Karpas-422 (cell line): ENCODE measurements around the gene CCDC91. TPM values are rescaled to one million over a fixed set of nuclear protein-coding genes. Genes with fewer than 3 reads are reported as not detected.

ENCODE experiments used
- DNase-seq: peaks from one replicate; pipeline ENCODE4 v3.0.0-alpha.2; 2015
- H2AFZ ChIP-seq: fragments of 200-600 bp; sonication (generic); 2 replicates; pipeline ENCODE4 v1.6.1; 2014; ENCODE audit warnings: antibody characterized with exemption, low read length, mixed read lengths
- H3K27ac ChIP-seq: fragments of 200-600 bp; sonication (generic); 2 replicates; pipeline ENCODE4 v1.5.1; 2014; ENCODE audit warnings: mild to moderate bottlenecking, low read length, moderate library complexity
- H3K27me3 ChIP-seq: fragments of 200-600 bp; sonication (generic); 2 replicates; pipeline ENCODE4 v1.6.1; 2014; ENCODE audit warnings: low read length, mixed read lengths
- H3K36me3 ChIP-seq: fragments of 200-600 bp; sonication (generic); 2 replicates; pipeline ENCODE4 v1.6.1; 2014; ENCODE audit warnings: low read length, mixed read lengths; ENCODE audit not compliant: insufficient read depth
- H3K4me1 ChIP-seq: fragments of 200-600 bp; sonication (generic); 2 replicates; pipeline ENCODE4 v1.6.1; 2014; ENCODE audit warnings: mild to moderate bottlenecking, low read length, mixed read lengths
- H3K4me2 ChIP-seq: fragments of 200-600 bp; sonication (generic); 2 replicates; pipeline ENCODE4 v1.6.1; 2014; ENCODE audit warnings: low read length, low read depth, mild to moderate bottlenecking; ENCODE audit not compliant: poor library complexity, severe bottlenecking
- H3K4me3 ChIP-seq: fragments of 200-600 bp; sonication (generic); 2 replicates; pipeline ENCODE4 v1.5.1; 2014; ENCODE audit warnings: mild to moderate bottlenecking, antibody characterized with exemption, low read length, mixed read lengths
- H3K79me2 ChIP-seq: fragments of 200-600 bp; sonication (generic); 2 replicates; pipeline ENCODE4 v1.6.1; 2014; ENCODE audit warnings: mild to moderate bottlenecking, low read length, mixed read lengths
- H3K9ac ChIP-seq: fragments of 200-600 bp; sonication (generic); 2 replicates; pipeline ENCODE4 v1.6.0; 2014; ENCODE audit warnings: low read length
- H3K9me2 ChIP-seq: fragments of 200-600 bp; sonication (generic), shearing (Covaris generic); replicated peaks from 2 replicates; pipeline ENCODE4 v1.6.0; 2014; ENCODE audit warnings: mild to moderate bottlenecking, low read length, moderate library complexity; ENCODE audit not compliant: insufficient read depth
- H3K9me3 ChIP-seq: fragments of 300-700, 200-600 bp; sonication (generic); 2 replicates; pipeline ENCODE4 v1.6.1; 2014; ENCODE audit warnings: low read length, mixed read lengths
- H4K20me1 ChIP-seq: fragments of 200-600 bp; sonication (generic); 2 replicates; pipeline ENCODE4 v1.6.1; 2014; ENCODE audit warnings: mild to moderate bottlenecking, antibody characterized with exemption, low read length, low read depth; ENCODE audit not compliant: insufficient read depth
- total RNA-seq: library from RNA; depleted of rRNA; stranded (reverse); fragments of >200 nt; shearing (Covaris generic); gene quantifications from 2 replicates; pipeline ENCODE4 v1.2.3, GENCODE V29; 2014; ENCODE audit warnings: low replicate concordance

CCDC91 gene
- total RNA-seq, 1 experiment from 2014 or later: 115 TPM

DNA sequence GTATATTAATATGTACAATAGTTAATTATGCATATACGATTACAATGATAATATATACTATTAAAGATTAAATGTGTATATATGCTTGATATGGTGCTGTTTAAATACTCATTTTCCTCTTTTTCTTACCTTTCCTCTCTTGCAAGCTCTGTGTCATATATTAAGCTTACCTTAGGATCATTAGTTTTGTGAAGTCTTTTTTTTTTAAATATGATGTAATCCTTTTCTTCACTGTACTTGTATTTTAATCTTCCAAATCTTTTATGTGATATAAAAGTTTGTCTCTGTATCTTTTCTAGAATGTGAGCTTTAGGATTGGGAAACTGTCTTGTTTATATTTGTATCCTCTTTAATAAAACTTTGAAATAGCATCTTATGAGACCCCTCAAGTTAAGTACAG lies 88.7 kb downstream of the CCDC91 start:
- no peak overlapping the region for H3K27ac ChIP-seq
- no peak overlapping the region for H2AFZ ChIP-seq
- H3K4me3 ChIP-seq: no peak overlapping the region
- H3K9me3 ChIP-seq: no peaks in the 10 kb centered on the region
- no peak overlapping the region for H3K9ac ChIP-seq
- no peak overlapping the region for H3K4me2 ChIP-seq
- no peaks in the 10 kb centered on the region for H3K4me1 ChIP-seq
- no peaks in the 10 kb centered on the region for H4K20me1 ChIP-seq
- no peaks in the 10 kb centered on the region for H3K27me3 ChIP-seq
- H3K79me2 ChIP-seq: peaks cover 44% of the 10 kb centered on the region
- H3K9me2 ChIP-seq: no peaks in the 10 kb centered on the region
- no peak for DNase-seq
- H3K36me3 ChIP-seq: no peaks in the 10 kb centered on the region

DNA sequence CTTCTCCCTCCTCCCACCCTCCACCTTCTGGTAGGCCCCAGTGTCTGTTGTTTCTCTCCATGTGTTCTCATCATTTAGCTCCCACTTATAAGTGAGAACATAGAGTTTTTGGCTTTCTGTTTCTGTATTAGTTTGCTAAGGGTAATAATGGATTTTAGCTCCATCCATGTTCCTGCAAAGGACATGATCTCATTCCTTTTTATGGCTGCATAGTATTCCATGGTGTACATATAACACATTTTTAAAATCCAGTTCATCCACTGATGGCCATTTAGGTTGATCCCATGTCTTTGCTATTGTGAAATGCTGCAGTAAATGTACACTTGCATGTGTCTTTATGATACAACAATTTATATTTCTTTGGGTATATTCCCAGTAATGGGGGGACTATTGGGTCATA lies 96.1 kb downstream of the CCDC91 start:
- Histone ChIP-seq H3K27ac (no peak overlapping the region), H3K9ac (no peak overlapping the region), H3K9me2 (no peaks in the 10 kb centered on the region), H3K27me3 (no peaks in the 10 kb centered on the region), H3K4me1 (no peaks in the 10 kb centered on the region), H3K4me3 (no peak overlapping the region), H3K9me3 (peaks cover 14% of the 10 kb centered on the region), H3K36me3 (peaks cover 13% of the 10 kb centered on the region), H3K4me2 (no peak overlapping the region), H4K20me1 (no peaks in the 10 kb centered on the region), H2AFZ (no peak overlapping the region), H3K79me2 (peaks cover 89% of the 10 kb centered on the region)
- no peak for DNase-seq

DNA sequence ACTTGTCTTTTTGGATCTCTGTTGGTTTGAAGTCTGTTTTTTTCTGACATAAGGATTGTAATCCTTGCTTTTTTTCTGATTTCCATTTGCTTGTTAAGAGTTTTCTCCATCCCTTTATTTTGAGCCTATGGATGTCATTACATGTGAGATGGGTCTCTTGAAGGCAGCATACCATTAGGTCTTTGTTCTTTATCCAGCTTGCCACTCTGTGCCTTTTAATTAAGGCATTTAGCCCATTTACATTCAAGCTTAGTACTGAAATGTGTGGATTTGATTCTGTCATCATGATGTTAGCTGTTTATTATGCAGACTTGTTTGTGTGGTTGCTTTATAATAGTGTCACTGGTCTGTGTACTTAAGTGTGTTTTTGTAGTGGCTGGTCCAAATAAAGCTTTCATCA lies 100.0 kb downstream of the CCDC91 start:
- Histone ChIP-seq H3K27me3 (no peaks in the 10 kb centered on the region), H4K20me1 (no peaks in the 10 kb centered on the region), H3K27ac (no peak overlapping the region), H3K4me3 (no peak overlapping the region), H3K9ac (no peak overlapping the region), H3K9me3 (peaks cover 14% of the 10 kb centered on the region), H3K9me2 (no peaks in the 10 kb centered on the region), H3K79me2 (peaks cover 75% of the 10 kb centered on the region), H3K4me2 (no peak overlapping the region), H3K36me3 (peaks cover 13% of the 10 kb centered on the region), H3K4me1 (peaks cover 18% of the 10 kb centered on the region), H2AFZ (no peak overlapping the region)
- DNase-seq: no peak

DNA sequence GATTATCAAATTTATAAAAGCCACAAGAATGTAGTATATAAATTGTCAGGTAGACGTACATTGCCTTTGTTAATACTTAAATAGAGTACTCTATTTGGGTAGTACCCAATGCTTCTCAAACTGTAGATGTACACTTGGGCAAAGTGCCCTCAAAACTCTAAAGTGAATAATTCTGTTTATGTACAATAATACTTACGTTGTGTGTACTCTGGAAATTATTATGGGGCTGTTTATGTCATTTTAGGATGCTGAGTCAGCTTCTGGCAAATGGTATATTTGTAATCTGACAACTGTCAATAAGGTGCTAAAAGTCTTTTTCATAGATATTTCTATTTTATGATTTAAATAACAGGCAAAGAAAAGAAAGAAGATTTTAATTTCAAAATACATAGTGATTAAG lies 102.4 kb downstream of the CCDC91 start:
- Histone ChIP-seq H3K36me3 (peaks cover 11% of the 10 kb centered on the region), H3K9ac (no peak overlapping the region), H3K79me2 (peaks cover 66% of the 10 kb centered on the region)

DNA sequence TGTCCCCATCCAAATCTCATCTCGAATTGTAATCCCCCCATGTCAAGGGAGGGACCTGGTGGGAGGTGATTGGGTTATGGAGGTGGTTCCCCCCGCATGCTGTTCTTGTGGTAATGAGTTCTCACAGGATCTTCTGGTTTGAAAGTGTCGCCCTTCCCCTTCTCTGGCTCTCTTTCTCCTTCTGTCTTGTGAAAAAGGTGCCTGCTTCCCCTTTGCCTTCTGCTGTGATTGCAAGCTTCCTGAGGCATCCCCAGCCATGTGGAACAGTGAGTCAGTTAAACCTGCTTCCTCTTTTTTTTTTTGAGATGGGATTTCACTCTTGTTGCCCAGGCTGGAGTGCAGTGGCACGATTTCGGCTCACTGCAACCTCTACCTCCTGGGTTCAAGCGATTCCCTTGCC lies 104.0 kb downstream of the CCDC91 start:
- peaks cover 10% of the 10 kb centered on the region for H3K9me3 ChIP-seq
- H3K79me2 ChIP-seq: peaks cover 65% of the 10 kb centered on the region
- no peaks in the 10 kb centered on the region for H4K20me1 ChIP-seq
- H3K4me1 ChIP-seq: peaks cover 22% of the 10 kb centered on the region
- no peaks in the 10 kb centered on the region for H3K27me3 ChIP-seq
- no peak overlapping the region for H3K9ac ChIP-seq
- H3K9me2 ChIP-seq: no peaks in the 10 kb centered on the region
- DNase-seq: peak; percentile 71
- no peak overlapping the region for H3K4me3 ChIP-seq
- no peak overlapping the region for H2AFZ ChIP-seq
- H3K36me3 ChIP-seq: peaks cover 6% of the 10 kb centered on the region; the same call in 1 of the 2 replicates
- no peak overlapping the region for H3K27ac ChIP-seq
- no peak overlapping the region for H3K4me2 ChIP-seq

More for the DNA sequence above, 102.4 kb downstream of the CCDC91 start:
- no peaks in the 10 kb centered on the region for H3K27me3 ChIP-seq
- no peaks in the 10 kb centered on the region for H3K9me2 ChIP-seq
- H3K9me3 ChIP-seq: peaks cover 14% of the 10 kb centered on the region
- no peak overlapping the region for H3K27ac ChIP-seq
- H3K4me3 ChIP-seq: no peak overlapping the region
- H2AFZ ChIP-seq: no peak overlapping the region
- no peak for DNase-seq
- no peak overlapping the region for H3K4me2 ChIP-seq
- peaks cover 22% of the 10 kb centered on the region for H3K4me1 ChIP-seq
- H4K20me1 ChIP-seq: no peaks in the 10 kb centered on the region

DNA sequence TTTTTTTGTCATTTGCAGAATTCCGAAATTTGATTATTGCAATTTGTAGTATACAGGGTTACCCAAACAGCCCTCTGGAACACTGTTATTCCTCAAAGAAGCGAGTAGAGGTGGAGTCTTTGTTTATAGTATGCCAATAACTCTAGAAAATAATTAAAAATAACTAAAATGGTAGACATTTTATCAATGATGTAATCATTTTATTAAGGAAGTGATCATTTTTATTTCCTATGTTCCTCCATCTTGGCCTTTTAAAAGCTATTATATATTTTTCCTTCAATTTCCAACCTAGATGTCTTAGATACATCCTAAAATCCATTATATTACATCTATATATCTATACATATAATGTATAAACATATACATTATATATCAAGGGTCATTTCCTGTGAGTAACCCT lies 106.0 kb downstream of the CCDC91 start:
- H3K9ac ChIP-seq: no peak overlapping the region
- H3K9me2 ChIP-seq: no peaks in the 10 kb centered on the region
- no peaks in the 10 kb centered on the region for H4K20me1 ChIP-seq
- H3K27ac ChIP-seq: no peak overlapping the region; the same call in 1 of the 2 replicates
- H3K4me2 ChIP-seq: no peak overlapping the region
- no peaks in the 10 kb centered on the region for H3K27me3 ChIP-seq
- peaks cover 22% of the 10 kb centered on the region for H3K4me1 ChIP-seq
- no peaks in the 10 kb centered on the region for H3K9me3 ChIP-seq
- DNase-seq: no peak
- H3K79me2 ChIP-seq: peaks cover 63% of the 10 kb centered on the region
- H3K4me3 ChIP-seq: no peak overlapping the region
- H2AFZ ChIP-seq: no peak overlapping the region
- H3K36me3 ChIP-seq: no peaks in the 10 kb centered on the region

DNA sequence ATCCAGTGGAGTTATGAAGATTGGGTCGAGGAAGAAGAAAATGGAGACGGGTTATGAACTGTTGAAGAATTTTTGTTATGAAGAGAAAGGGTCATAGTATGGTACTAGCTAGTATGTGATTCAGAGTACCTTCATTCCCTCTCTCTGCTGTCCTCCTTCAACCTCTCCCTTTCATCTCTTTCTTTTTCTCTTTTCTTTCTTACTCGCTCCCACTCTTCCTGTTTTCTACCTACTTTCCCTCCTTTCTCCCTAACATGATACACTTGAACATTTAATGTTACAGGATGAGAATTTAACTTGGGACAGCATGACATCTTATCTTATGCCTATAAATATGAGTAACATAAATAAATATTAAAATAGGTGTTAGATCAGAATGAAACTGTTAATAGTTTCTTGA lies 112.9 kb downstream of the CCDC91 start:
- H3K27ac ChIP-seq: no peak overlapping the region
- H3K9me3 ChIP-seq: no peaks in the 10 kb centered on the region
- no peaks in the 10 kb centered on the region for H3K9me2 ChIP-seq
- peaks cover 11% of the 10 kb centered on the region; the same call in 1 of the 2 replicates for H3K36me3 ChIP-seq
- no peaks in the 10 kb centered on the region for H3K27me3 ChIP-seq
- no peak overlapping the region for H2AFZ ChIP-seq
- no peaks in the 10 kb centered on the region for H3K4me1 ChIP-seq
- H3K9ac ChIP-seq: no peak overlapping the region
- H4K20me1 ChIP-seq: no peaks in the 10 kb centered on the region
- peaks cover 41% of the 10 kb centered on the region for H3K79me2 ChIP-seq
- no peak overlapping the region for H3K4me3 ChIP-seq
- no peak for DNase-seq
- H3K4me2 ChIP-seq: no peak overlapping the region

DNA sequence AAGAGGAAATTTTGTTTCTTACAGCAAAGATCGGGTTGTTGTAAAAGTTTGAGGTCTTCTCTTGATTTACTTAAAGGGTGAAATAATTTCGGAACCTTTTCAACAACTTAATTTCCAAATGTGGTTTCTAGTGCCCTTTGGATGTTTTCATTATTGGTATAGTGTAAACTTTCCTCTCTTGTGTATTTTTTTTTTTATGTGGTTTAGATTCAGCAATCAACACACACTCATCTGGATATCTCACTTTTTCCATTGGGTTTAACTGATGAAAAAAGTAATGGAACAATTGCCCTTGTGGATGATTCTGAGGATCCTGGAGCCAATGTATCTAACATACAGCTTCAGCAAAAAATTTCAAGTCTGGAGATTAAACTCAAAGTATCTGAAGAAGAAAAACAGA lies 116.3 kb downstream of the CCDC91 start:
- H4K20me1 ChIP-seq: no peaks in the 10 kb centered on the region
- no peak overlapping the region for H3K27ac ChIP-seq
- no peaks in the 10 kb centered on the region for H3K4me1 ChIP-seq
- H3K9me3 ChIP-seq: no peaks in the 10 kb centered on the region
- H3K27me3 ChIP-seq: no peaks in the 10 kb centered on the region
- H3K9me2 ChIP-seq: no peaks in the 10 kb centered on the region
- H3K79me2 ChIP-seq: peaks cover 13% of the 10 kb centered on the region
- no peak overlapping the region for H3K9ac ChIP-seq
- no peak overlapping the region for H3K4me3 ChIP-seq
- H3K36me3 ChIP-seq: peaks cover 11% of the 10 kb centered on the region; the same call in 1 of the 2 replicates
- H2AFZ ChIP-seq: no peak overlapping the region
- no peak overlapping the region for H3K4me2 ChIP-seq
- DNase-seq: no peak

DNA sequence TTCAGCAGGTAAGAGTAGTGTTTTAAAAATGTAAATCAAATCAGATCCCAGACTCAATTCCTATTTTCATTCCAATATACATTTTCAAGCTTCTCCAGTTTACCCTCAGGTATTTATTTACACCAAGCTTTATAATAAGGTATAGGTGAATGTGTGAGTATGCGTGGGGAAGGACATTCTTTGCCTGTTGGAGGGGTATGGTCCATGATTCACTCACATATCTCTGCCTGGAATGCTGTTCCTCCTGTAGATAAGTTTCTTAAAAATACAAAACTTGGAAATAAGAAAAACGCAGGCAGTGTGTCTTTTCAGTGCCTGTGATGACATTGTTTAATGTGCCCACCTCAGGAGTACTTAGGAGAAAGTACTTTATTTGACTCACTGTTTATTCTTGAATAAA lies 118.6 kb downstream of the CCDC91 start:
- Histone ChIP-seq H3K9me2 (no peaks in the 10 kb centered on the region), H3K4me2 (no peak overlapping the region), H3K4me1 (no peaks in the 10 kb centered on the region), H3K4me3 (no peak overlapping the region), H3K36me3 (peaks cover 11% of the 10 kb centered on the region), H3K79me2 (no peaks in the 10 kb centered on the region; the same call in 1 of the 2 replicates), H3K27me3 (no peaks in the 10 kb centered on the region), H4K20me1 (no peaks in the 10 kb centered on the region), H3K9ac (no peak overlapping the region), H2AFZ (no peak overlapping the region), H3K27ac (no peak overlapping the region), H3K9me3 (no peaks in the 10 kb centered on the region)
- no peak for DNase-seq
